Activated naive CD4-positive, alpha-beta T cell treated with anti-CD3 and anti-CD28 coated beads, Interleukin-2, amount 50 U/mL, for 72 hours (primary cell): ENCODE measurements around the gene C9orf50. TPM values are rescaled to one million over a fixed set of nuclear protein-coding genes. Genes with fewer than 3 reads are reported as not detected.
"Not testable (repeated sequence)": the region's sequence is repeated elsewhere in the genome, so short reads cannot be mapped to it uniquely, and the experiment has no call there.

Experiments used
- ATAC-seq, 2 donors: fragments of 150-1000 bp; cut with Tn5 transposase; 2 replicates each; pipeline ENCODE4 v1.10.0; 2021; ENCODE audit warnings: mild to moderate bottlenecking in 2 of 2, moderate library complexity in 2 of 2
- DNase-seq, 2 donors: peaks; one replicate each; pipeline ENCODE4 v3.0.0; 2021 to 2022; ENCODE audit warnings: low spot score in 2 of 2
- H3K27ac Mint-ChIP-seq, 2 donors: one replicate each; pipeline ENCODE4 v1.8.0; 2022; ENCODE audit warnings: mild to moderate bottlenecking in 2 of 2, mixed read lengths in 2 of 2
- H3K36me3 Mint-ChIP-seq, 2 donors: one replicate each; pipeline ENCODE4 v1.8.0; 2022; ENCODE audit warnings: mixed read lengths in 2 of 2
- H3K9me3 Mint-ChIP-seq, 2 donors: one replicate each; pipeline ENCODE4 v1.8.0; 2022; ENCODE audit warnings: mixed read lengths in 2 of 2
- total RNA-seq, 2 donors: library from RNA; stranded (reverse); gene quantifications; one replicate each; pipeline ENCODE4 v1.2.3, GENCODE V29; 2022

Gene C9orf50
- total RNA-seq, 2 donors from 2014 or later = 0.41 TPM; not detected in 1

- peak overlapping the region in 1 of 2 donors; percentile 47 for H3K27ac Mint-ChIP-seq
These were observed 17.0 kb upstream of the C9orf50 start for GRCh38 chr9:129637673-129638439.

GRCh38 chr9:129637102-129637501 lies 16.2 kb upstream of the C9orf50 start:
- Mint-ChIP-seq H3K36me3 (peaks cover 5 to 6% of the 10 kb centered on the region in 2 donors), H3K9me3 (no peaks in the 10 kb centered on the region), H3K27ac (no peak overlapping the region)
- no peak for DNase-seq
- ATAC-seq = no peak

More at GRCh38 chr9:129637673-129638439, 17.0 kb upstream of the C9orf50 start:
- Mint-ChIP-seq H3K9me3 (no peaks in the 10 kb centered on the region), H3K36me3 (peaks cover 5 to 6% of the 10 kb centered on the region in 2 donors)
- no peak for ATAC-seq
- no peak for DNase-seq

- H3K36me3 Mint-ChIP-seq = peaks cover 5 to 10% of the 10 kb centered on the region in 2 donors
- not testable (repeated sequence) for H3K27ac Mint-ChIP-seq, H3K9me3 Mint-ChIP-seq, ATAC-seq, DNase-seq
These were observed 15.4 kb upstream of the C9orf50 start for GRCh38 chr9:129636343-129636742.

- DNase-seq = no peak
- Mint-ChIP-seq H3K36me3 (peaks cover 5 to 10% of the 10 kb centered on the region in 2 donors), H3K9me3 (no peaks in the 10 kb centered on the region), H3K27ac (peak overlapping the region; percentile 18 to 65)
- no peak for ATAC-seq
These were observed 14.5 kb upstream of the C9orf50 start for GRCh38 chr9:129635099-129636065.

- peaks cover 5 to 10% of the 10 kb centered on the region in 2 donors for H3K36me3 Mint-ChIP-seq
- no peak overlapping the region for H3K27ac Mint-ChIP-seq
- ATAC-seq = no peak
- DNase-seq = no peak
- H3K9me3 Mint-ChIP-seq = no peaks in the 10 kb centered on the region
These were observed 12.9 kb upstream of the C9orf50 start for GRCh38 chr9:129633848-129634247.

GRCh38 chr9:129633207-129633606 lies 12.3 kb upstream of the C9orf50 start:
- no peak for ATAC-seq
- H3K36me3 Mint-ChIP-seq = peaks cover 5 to 10% of the 10 kb centered on the region in 2 donors
- no peak overlapping the region for H3K27ac Mint-ChIP-seq
- H3K9me3 Mint-ChIP-seq = no peaks in the 10 kb centered on the region
- no peak for DNase-seq

GRCh38 chr9:129632460-129632859 lies 11.6 kb upstream of the C9orf50 start:
- Mint-ChIP-seq H3K9me3 (no peaks in the 10 kb centered on the region), H3K36me3 (peaks cover 5 to 10% of the 10 kb centered on the region in 2 donors), H3K27ac (peak overlapping the region in 1 of 2 donors; percentile 72)
- ATAC-seq (peak in 1 of 2 donors; percentile 52), DNase-seq (no peak)

GRCh38 chr9:129631674-129632129 lies 10.8 kb upstream of the C9orf50 start:
- H3K27ac Mint-ChIP-seq = peak overlapping the region; percentile 68 to 79
- no peaks in the 10 kb centered on the region for H3K9me3 Mint-ChIP-seq
- H3K36me3 Mint-ChIP-seq = peaks cover 10 to 18% of the 10 kb centered on the region in 2 donors
- DNase-seq (no peak), ATAC-seq (no peak)

GRCh38 chr9:129630967-129631673 lies 10.2 kb upstream of the C9orf50 start:
- peak overlapping the region; percentile 68 to 79 for H3K27ac Mint-ChIP-seq
- ATAC-seq = no peak
- DNase-seq = no peak
- peaks cover 12 to 23% of the 10 kb centered on the region in 2 donors for H3K36me3 Mint-ChIP-seq
- no peaks in the 10 kb centered on the region for H3K9me3 Mint-ChIP-seq

GRCh38 chr9:129629251-129629820 lies 8.4 kb upstream of the C9orf50 start:
- no peak for ATAC-seq
- Mint-ChIP-seq H3K27ac (peak overlapping the region; percentile 68 to 88), H3K36me3 (peaks cover 12 to 18% of the 10 kb centered on the region in 2 donors), H3K9me3 (no peaks in the 10 kb centered on the region)
- no peak for DNase-seq

GRCh38 chr9:129628709-129629108 lies 7.8 kb upstream of the C9orf50 start:
- DNase-seq = no peak
- H3K36me3 Mint-ChIP-seq = peaks cover 12 to 18% of the 10 kb centered on the region in 2 donors
- no peak for ATAC-seq
- no peaks in the 10 kb centered on the region for H3K9me3 Mint-ChIP-seq
- peak overlapping the region; percentile 62 to 68 for H3K27ac Mint-ChIP-seq

- DNase-seq = no peak
- ATAC-seq = no peak
- Mint-ChIP-seq H3K9me3 (no peaks in the 10 kb centered on the region), H3K36me3 (peaks cover 12 to 18% of the 10 kb centered on the region in 2 donors), H3K27ac (peak overlapping the region; percentile 78 to 89)
These were observed 6.9 kb upstream of the C9orf50 start for GRCh38 chr9:129627556-129628440.

- Mint-ChIP-seq H3K27ac (peak overlapping the region; percentile 89 to 97), H3K36me3 (peaks cover 10 to 18% of the 10 kb centered on the region in 2 donors), H3K9me3 (no peaks in the 10 kb centered on the region)
- no peak for DNase-seq
- peak; percentile 36 to 38 for ATAC-seq
These were observed 5.9 kb upstream of the C9orf50 start for GRCh38 chr9:129626625-129627284.

GRCh38 chr9:129626079-129626624 lies 5.3 kb upstream of the C9orf50 start, which contains the start of gene NTMT1:
NTMT1 (plus strand) TSS chr9:129626163; CDS start chr9:129632704, 6,541 bp downstream.
- peak within 1 kb of the TSS; percentile 89 to 97 for H3K27ac Mint-ChIP-seq
- peaks cover 7 to 18% of the 10 kb centered on the region in 2 donors for H3K36me3 Mint-ChIP-seq
- DNase-seq (peak; percentile 90 to 92), ATAC-seq (peak; percentile 84 to 86)
- H3K9me3 Mint-ChIP-seq = no peaks in the 10 kb centered on the region
